ENCODE measurements around the gene WDR19.

DNA sequence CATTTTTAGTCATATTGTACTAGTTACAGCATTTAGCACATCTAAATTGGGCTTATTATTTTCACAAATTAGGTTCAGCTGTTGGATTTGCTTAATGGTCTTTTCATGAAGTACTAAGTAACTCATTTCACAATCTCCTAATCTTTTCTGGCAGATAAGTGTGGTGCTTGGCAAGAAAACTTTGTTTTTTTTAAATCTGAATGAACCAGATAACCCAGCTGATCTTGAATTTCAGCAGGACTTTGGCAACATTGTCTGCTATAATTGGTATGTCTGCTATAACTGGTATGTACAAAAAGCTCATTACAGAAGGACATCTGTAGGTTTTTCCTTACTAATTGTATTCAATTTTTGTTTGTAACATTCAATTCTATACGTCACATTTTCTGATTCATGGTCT, 22.7 kb downstream of the WDR19 start:
- TF ChIP-seq, protein P1, sequence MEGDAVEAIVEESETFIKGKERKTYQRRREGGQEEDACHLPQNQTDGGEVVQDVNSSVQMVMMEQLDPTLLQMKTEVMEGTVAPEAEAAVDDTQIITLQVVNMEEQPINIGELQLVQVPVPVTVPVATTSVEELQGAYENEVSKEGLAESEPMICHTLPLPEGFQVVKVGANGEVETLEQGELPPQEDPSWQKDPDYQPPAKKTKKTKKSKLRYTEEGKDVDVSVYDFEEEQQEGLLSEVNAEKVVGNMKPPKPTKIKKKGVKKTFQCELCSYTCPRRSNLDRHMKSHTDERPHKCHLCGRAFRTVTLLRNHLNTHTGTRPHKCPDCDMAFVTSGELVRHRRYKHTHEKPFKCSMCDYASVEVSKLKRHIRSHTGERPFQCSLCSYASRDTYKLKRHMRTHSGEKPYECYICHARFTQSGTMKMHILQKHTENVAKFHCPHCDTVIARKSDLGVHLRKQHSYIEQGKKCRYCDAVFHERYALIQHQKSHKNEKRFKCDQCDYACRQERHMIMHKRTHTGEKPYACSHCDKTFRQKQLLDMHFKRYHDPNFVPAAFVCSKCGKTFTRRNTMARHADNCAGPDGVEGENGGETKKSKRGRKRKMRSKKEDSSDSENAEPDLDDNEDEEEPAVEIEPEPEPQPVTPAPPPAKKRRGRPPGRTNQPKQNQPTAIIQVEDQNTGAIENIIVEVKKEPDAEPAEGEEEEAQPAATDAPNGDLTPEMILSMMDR (conservative IDR thresholded peaks at IDR 0.05; ENCODE audit: low read depth, low read length): no peak
- TF ChIP-seq, protein P2, sequence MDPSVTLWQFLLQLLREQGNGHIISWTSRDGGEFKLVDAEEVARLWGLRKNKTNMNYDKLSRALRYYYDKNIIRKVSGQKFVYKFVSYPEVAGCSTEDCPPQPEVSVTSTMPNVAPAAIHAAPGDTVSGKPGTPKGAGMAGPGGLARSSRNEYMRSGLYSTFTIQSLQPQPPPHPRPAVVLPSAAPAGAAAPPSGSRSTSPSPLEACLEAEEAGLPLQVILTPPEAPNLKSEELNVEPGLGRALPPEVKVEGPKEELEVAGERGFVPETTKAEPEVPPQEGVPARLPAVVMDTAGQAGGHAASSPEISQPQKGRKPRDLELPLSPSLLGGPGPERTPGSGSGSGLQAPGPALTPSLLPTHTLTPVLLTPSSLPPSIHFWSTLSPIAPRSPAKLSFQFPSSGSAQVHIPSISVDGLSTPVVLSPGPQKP (IDR thresholded peaks at IDR 0.05; ENCODE audit: borderline replicate concordance, low read depth, low read length): no peak
- TF ChIP-seq SMC3 (IDR thresholded peaks at IDR 0.05; ENCODE audit: low read depth, low read length): no peak
- TF ChIP-seq POLR2A (IDR thresholded peaks at IDR 0.05; ENCODE audit: low read depth, low read length): no peak
- no peak for TF ChIP-seq RAD21 (IDR thresholded peaks at IDR 0.05; ENCODE audit: low read length)
- TF ChIP-seq FOS (IDR thresholded peaks at IDR 0.05; ENCODE audit: low read depth, low read length): no peak
- TF ChIP-seq RCOR1 (IDR thresholded peaks at IDR 0.05; ENCODE audit: insufficient replicate concordance, low read length): no peak
- no peak for TF ChIP-seq BHLHE40 (IDR thresholded peaks at IDR 0.05; ENCODE audit: low read depth, low read length)
- no peak for TF ChIP-seq RFX5 (IDR thresholded peaks at IDR 0.05; ENCODE audit: low read depth, low read length)
- TF ChIP-seq MAZ (IDR thresholded peaks at IDR 0.05; ENCODE audit: borderline replicate concordance, low read depth, low read length): no peak
- no peak for TF ChIP-seq CEBPB (IDR thresholded peaks at IDR 0.05; ENCODE audit: low read depth, low read length)
- TF ChIP-seq, protein P3, sequence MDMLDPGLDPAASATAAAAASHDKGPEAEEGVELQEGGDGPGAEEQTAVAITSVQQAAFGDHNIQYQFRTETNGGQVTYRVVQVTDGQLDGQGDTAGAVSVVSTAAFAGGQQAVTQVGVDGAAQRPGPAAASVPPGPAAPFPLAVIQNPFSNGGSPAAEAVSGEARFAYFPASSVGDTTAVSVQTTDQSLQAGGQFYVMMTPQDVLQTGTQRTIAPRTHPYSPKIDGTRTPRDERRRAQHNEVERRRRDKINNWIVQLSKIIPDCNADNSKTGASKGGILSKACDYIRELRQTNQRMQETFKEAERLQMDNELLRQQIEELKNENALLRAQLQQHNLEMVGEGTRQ (IDR thresholded peaks at IDR 0.05; ENCODE audit: low read depth, low read length): no peak
- TF ChIP-seq MXI1 (IDR thresholded peaks at IDR 0.05; ENCODE audit: borderline replicate concordance, low read depth, low read length): no peak

All from IMR-90 (cell line).